GM19455 (cell line): ENCODE measurements around the gene MYH14.
"Not testable (repeated sequence)": the region's sequence is repeated elsewhere in the genome, so short reads cannot be mapped to it uniquely, and the experiment has no call there.

ENCODE experiments used
- ATAC-seq: cut with Tn5 transposase; IDR thresholded peaks from one replicate; pipeline ENCODE4 v1.9.1; 2021; ENCODE audit not compliant: unreplicated experiment

The MYH14 gene

DNA sequence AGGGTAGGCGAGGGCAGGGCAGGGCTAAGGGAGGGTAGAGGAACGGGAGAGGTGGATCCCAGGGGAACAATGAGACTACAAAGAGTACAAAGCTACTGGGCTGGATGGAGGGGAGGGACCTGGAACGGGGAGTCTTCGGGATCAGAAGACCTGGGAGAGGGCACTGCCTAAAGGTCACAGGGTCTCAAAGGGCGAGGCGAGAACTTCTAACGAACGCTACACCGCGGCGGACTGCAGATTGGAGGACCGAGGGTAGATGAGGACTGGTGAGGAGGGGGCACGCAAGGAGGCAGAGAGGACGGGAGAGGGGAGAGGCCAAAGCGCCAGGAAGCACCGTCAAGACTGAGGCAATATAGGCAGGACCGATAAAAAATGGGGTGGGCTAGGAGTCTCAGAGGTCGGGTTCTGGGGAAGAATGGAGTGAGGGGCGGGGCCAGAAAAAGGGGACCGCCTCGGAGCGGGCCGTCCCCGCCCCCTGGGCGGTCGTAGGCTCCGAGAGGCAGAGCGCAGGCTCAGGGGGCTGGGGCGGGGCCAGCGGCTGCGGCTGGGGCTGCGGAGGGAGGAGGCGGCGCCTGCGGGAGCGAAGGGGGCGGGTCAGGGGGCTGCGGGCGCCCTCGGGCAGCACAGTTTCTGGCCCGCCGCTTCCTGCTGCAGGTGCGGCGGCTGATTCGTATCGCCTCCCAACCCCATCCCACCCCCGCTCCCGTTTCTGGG lies 127.1 kb downstream of the MYH14 start:
- ATAC-seq, result no peak

DNA sequence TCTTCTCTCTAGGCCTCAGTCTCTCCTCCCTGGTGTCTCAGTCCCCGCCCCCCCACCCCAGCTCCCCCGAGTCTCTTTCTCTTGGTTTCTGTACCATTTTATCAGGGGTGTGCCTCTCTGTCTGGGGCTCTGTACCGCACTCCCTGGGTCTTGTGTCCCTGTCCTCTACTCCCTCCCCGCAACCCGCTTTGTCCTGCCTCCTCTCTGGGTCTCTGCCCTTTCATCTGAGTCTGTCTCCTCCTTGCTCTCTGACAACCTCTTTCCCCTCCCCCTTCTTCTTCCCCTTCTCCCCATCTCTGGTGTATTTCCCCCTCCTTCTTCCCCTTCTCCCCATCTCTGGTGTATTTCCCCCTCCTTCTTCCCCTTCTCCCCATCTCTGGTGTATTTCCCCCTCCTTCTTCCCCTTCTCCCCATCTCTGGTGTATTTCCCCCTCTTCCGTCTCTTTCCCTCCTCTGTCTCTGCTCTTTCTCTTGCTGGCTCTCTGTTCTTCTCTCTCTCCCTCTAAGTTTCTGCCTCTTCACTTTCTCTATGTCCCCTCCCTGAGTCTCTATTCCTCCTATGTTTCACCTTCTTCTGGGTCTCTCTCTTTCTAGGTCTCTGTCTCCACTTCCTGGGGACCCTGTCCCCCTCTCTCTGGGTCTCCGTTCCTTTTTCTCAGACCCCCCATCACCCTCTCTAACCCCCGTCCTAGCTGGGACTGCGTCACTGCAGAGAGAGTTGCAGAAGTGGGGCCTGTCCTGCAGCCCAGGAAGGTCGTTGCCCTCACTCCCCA lies 128.0 kb downstream of the MYH14 start:
- ATAC-seq, result no peak

DNA sequence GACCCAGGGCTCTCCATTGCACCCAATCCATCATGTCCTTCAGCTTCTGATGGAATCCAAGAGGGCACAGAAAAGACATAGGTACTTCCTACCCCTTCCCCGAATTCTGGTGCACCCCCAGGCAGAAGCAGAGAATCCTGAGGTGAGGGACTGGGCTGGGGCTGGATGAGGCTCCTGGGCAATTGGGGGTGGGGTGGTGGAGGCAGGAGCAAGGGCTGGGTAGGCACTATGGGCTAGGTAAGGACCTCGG lies 128.5 kb downstream of the MYH14 start:
- no peak for ATAC-seq

DNA sequence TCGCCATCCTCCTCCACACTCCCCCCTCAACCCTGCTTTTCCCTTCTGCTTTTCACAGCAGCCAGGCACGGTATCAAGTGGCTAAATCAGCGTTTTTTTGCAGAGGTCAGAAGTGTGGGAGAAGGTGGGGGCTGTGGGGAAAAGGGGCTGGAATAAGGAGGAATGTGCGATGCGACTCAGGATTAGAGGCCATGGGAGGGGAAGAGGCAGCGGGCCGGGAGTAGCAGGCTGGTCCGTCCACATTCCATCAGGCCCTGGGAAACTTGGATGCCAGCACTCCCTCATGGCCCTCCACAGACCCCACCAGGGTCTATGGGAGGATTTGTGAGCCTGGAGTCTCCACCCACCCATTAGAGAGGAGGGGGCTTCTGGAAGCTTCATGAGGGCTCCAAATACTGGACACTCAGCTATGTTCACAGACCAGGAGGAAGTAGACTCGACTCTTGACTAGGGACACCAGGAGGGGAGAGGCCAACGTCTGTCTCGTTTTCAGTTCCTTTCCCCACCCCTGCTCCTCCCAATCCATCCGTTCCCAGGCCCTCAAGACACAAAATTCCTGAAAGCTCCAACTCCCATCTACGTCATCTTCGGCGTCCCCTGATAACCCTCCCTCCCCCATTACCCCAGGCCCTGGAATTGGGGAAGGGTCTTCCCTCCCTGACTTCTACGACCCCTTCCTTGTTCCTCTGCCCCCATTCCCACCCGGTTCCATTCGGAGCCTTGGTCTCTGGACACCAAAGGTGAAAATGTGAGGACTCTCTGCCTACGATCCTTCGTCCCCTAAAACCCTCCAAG lies 129.0 kb downstream of the MYH14 start:
- no peak for ATAC-seq

DNA sequence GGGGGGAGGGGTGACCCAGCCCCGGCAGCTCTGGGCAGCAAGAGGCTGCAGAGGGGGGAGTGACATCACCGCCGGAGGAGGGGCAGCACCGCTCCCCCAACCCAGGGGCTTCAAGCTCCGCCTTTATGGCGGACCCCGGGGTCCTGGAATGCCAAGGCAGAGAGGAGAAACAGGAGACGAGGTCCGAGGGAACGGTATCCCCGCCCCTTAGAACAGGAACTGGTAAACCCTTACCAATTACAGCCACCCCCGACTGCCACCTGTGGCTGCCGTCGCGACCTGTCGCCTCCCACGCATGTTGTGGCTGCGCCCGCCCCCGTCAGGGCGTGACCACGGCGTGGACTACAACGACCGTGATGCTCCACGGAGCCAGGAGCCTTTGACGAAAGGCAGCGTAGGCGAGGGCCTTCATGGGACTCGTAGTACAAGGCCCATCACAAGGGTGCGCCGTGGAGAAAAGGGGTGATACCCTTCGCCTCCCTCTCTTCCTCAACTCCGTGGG lies 129.9 kb downstream of the MYH14 start:
- peak; percentile 47 for ATAC-seq

DNA sequence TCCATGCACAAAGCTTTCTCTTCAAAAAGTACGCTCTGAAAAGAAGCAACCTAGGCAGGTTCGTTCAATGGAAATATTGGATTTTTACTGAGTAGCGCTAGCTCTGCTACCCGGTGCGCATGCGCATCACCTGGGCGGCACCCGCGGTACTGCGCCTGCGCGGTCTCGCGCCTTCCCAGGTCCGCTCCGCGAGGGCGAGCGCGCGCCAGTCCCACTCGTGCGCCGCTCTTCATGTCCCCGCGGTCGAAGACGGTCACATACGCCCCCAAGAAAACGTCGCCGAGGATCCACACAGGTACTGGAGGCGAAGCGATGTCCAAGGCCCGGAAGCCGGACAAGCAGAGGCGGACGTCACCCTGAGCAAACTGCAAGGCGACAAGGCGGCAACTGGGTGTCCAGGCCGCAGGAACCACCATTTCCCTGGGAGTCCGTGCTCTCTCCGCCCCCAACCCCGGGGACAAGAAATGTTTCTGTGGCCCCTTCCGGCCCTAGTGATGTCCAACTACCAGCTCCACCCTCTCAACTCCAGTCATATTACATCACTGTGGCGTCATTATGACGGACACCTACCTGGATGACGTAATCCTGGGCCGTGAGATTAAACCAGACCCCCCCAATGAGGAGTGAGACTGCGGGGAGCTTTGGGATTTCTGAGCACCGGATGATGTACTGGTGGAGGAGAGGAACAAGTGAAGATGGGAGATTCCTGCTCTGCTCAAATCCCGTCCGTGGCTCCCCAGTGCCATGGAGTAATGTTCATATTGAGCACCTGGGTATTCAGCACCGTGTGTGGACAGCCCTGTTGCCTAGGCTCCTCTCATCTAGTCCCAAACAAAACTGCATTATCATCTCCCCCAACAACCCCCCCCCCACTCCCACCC lies 130.6 kb downstream of the MYH14 start:
- peak; percentile 13 for ATAC-seq

DNA sequence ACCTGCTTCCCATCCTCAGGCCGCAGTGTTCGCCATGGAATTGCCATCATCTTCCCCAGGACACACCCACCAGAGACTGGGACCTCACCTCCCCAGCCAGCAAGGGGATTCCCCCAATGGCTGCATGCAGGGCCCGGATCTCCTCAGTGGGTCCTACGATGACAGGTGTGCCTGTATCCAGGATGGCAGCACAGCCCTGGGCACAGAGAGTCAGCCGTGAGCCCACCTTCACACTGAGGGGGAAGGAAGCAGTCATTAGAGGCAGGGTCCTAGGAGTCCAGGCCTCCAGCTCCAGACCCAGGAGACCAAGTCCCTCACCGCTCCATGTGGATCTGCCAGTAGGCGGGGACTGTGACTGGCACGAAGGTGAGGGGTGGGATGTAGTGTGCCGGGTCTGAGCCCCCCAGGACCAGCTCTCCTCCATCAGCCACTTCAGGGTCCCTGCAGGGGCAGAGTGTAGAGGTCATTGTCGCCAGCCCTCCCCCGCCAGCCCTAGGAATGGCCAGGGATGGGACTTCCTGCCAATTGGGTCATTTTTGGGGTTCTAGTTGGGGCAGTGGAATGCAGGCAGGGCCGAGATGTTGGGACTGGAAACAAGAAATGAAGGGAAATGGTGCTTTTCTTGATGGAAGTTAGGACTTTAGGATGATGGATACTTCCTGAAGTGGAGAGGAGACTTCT lies 131.5 kb downstream of the MYH14 start:
- ATAC-seq, result no peak

DNA sequence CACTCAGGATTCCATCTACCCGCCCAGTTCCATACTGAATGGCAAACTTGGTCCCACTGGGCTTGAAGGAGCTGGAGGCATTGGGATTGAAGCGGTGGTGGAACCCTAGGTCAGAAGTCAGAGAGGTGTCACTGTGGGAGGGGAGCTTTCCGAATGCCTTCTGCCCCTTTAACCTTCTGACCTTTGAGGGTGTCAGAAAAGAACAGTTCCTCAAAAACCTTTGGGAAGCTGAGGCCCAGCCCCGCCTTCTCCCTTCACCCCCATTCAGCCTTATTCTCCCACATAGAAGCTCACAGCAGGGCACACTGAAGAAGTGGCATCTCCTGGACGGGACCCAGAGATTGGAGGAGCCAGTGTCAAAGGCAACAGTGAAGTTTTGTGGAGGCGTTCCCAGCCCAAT lies 133.6 kb downstream of the MYH14 start:
- ATAC-seq, result not testable (repeated sequence)

DNA sequence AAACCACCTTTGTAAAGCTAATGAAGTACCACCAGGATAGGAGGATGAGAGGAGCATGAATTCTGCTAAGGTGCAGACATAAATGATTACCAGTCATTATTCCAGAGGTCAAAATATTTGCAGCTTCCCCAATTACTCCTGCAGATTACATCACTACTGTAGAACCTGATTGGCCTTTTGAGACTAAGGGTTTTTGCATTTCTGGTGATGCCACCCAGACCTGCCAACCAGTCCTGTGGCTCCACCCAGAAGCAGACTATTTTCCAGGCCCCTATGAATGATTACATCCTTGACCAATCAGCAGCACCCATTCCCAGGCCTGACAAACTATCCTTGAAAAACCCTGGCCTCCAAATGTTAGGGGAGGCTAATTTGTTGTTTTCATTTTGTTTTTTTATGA lies 136.9 kb downstream of the MYH14 start:
- ATAC-seq, result no peak

DNA sequence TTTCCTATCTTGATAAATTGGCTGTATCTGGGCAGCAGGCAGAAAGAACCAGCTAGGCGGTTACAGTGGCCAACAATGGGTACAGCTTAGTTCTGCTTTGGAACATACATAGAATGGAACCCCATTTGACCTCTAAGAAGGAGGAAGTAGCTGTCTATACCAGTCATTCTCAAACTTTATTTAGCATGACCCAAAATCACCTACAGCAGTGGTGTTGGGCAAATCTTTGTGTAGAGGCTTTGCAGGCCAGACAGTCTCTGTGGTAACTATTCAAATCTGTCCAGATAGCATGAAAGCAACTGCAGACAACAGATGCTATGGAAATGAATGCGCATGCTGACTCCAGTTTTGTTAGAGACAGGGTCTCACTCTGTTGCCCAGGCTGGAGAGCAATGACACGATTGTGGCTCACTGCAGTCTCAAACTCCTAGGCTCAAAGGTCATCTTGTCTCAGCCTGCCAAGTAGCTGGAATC lies 137.7 kb downstream of the MYH14 start:
- ATAC-seq, result peak; percentile 47

DNA sequence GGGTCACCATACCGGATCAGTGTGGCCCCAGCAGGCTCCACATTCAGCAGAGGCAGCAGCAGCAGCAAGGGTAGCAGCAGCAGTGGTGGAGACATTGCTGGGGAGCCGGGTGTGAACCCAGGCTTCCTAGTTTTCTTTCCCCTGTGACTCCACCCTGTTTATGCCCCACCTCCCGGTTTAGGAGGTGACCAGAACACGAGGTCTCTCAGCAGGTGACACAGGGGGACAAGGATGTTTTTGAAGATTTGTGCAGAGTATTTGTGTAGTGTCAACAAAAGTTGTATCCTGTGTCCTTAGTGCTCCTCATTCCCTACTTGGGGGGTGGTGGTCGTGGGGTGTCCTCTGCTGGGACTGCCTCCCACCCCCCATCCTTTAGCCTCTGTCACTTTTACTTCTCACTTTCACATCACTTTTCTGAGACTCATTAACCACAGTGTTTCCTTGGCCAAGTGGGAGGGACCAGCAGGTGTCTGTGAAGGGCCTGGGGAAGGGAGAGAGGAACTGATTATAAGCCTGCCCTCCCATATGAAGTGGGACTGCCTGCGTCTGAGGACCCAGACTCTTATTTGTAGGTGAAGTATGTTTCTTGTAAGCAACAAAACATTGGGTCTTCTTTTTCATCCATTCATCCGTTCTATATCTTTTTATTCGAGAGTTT lies 141.4 kb downstream of the MYH14 start:
- ATAC-seq, result no peak

DNA sequence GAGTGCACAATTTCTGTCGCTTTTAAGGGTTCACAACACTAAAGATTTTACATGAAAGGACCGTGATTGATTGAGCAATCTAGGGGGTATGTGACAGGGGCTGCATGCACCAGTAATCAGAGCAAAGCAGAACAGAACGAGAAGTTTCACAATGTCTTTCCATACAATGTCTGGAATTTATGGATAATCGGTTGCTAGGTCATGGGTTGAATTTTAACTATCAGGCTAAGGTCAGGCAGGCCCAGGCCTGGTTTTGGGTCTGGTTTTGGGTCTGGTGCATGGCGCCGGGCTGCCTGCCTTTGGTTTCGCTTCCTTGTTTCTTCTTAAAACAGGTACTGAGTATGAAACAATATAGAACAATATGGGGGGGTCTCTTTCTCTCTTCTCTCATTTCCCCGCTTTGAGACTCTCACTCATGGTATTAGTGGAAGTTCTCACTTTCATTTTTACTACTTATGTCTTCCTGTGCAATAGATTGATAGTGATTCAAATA lies 143.7 kb downstream of the MYH14 start:
- ATAC-seq, result not testable (repeated sequence)

DNA sequence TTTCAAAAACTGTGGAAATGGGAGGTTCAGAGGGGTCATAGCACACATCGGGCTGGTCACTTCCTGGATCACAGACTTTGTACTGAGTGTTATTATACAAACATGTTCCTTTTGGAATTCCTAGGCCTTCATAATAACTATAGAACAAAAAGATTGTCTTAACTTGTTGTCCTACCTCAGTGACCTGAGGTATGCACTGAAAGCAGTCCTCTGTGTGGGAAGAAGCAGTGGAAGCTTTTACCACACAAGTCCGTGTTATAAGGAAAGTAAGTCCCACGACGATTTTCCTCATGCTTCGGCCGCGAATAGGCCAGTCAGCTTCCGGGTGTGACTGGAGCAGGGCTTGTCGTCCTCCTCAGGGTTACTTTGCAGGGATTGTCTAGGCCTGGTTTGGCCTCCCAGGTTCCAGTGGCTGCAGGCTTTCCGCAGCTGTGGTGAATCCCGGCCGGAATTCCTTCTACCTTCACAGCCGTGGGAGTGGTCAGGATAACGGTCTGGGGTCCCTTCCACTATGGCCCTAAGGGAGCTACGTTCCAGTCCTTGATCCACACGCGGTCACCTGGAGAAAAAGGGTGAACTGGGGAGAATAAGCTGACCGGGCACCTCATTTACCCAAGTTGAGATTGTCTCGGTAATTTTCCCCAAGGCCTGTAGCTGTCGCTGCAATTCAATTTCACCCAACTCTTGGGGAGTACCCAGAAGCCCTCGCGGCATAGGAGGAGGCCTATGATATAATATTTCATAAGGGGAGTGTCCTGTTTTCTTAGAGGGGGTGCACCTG lies 146.0 kb downstream of the MYH14 start:
- ATAC-seq, result no peak

DNA sequence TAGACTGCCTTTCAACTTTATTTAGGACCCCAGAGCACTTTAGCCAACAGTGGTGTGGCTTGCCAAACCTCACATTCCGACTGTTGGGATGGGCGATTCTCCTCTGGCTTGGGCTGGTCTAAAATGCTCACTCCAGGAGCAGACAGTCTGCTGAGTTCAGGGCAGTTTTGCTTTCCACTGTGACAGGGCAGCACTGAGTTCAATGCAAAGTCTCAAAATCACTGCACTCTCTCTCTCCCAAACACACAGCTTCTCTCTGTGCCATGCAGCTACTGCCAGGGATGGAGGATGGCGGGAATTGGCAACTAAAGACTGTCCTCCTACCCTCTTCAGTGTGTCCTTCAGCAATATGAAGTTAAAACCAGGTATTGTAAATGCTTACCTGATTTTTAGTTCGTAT lies 148.8 kb downstream of the MYH14 start:
- no peak for ATAC-seq

DNA sequence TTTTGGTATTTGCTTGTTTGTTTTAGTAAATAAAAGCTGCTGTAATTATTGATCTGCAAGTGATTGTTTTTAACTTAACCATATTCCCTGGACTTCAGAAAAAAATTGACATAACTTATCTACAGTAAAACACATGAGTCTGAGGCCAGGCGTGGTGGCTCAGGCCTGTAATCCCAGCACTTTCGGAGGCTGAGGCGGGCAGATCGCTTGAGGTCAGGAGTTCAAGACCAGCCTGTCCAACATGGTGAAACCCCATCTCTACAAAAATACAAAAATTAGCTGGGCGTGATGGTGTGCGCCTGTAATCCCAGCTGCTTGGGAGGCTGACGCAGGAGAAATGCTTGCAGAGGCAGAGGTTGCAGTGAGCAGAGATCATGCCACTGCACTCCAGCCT lies 150.1 kb downstream of the MYH14 start:
- not testable (repeated sequence) for ATAC-seq

DNA sequence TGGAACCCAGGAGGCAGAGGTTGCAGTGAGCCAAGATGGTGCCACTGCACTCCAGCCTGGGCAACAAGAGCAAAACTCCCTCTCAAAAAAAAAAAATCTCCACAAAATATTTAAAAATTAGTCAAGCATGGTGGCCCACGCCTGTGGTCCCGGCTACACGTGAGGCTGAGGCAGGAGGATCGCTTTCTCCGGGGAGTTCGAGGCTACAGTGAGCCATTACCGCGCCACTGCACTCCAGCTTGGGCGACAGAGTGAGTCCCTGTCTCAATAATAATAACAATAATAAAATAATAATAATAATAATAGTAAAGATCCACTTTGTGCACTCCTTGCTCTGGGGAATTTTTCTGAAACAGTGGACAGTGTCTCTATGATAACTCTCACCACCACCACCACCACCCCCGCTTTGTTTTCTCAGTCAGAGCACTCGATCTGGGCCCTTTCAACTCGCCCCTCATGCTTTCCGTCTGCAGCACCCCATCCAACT lies 153.3 kb downstream of the MYH14 start:
- ATAC-seq, result no peak

DNA sequence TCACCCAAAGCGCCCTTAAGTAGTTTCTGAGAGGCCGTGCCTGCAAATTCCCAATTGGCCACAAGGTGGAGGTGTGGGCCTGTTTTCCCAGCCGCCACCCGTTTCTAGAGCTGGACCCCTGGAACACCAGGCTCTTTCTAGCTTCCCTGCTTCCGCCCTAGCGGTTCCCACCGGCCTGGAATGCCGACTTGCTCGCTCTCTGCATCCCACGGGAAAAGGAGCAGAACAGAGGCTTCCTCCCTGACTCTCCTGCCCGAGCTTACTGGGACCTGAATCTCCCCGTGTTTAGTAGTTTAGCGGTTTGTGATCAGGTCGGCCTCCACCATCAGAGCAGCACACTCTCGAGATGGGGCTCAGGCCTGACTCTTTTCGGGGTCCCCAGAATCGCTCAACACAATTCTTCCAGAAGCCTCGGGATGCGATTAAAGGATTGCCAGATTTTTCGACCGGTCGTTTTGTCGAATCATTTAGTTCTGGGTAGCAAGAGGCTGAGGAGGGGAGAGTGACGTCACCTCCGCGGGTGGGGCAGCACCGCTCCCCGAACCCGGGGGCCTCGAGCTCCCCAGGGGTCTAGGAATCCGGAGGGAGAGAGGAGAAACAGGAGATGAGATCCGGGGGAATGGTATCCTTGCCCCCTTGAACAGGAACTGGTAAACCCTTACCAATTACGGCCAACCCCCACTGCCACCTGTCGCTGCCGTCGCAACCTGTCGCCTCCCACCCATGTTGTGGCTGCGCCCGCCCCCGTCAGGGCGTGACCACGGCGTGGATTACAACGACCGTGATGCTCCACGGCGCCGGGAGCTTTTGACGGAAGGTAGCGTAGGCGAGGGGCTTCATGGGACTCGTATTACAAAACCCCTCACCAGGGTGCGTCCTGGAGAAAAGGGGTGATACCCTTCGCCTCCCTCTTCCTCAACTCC lies 154.0 kb downstream of the MYH14 start:
- peak; percentile 57 for ATAC-seq
